Transverse colon (tissue), 4 donors: Measurements from ENCODE around the gene GJA10. TPM values are rescaled to one million over a fixed set of nuclear protein-coding genes. Genes with fewer than 3 reads are reported as not detected.

Experiments used
- DNase-seq: peaks from one replicate; pipeline ENCODE4 v3.0.0-alpha.2; 2019
- H3K27ac ChIP-seq, 4 donors: fragments of 200-600 bp; sonication (generic); 2 replicates each; pipeline ENCODE4 v1.5.1; 2016 to 2018; ENCODE audit warnings: inconsistent platforms in 4 of 4
- H3K27me3 ChIP-seq: fragments of 200-600 bp; sonication (generic); 2 replicates; pipeline ENCODE4 v1.5.1; 2017; ENCODE audit warnings: inconsistent platforms
- H3K36me3 ChIP-seq, 4 donors: fragments of 200-600 bp; sonication (generic); 2 replicates each; pipeline ENCODE4 v1.5.1; 2017 to 2019; ENCODE audit warnings: inconsistent platforms in 4 of 4
- H3K4me1 ChIP-seq, 4 donors: fragments of 200-600 bp; sonication (generic); 2 replicates each; pipeline ENCODE4 v1.5.1; 2017 to 2020; ENCODE audit warnings: inconsistent platforms in 4 of 4
- H3K4me3 ChIP-seq, 4 donors: fragments of 200-600 bp; sonication (generic); 1 replicate in 1 of 4; 2 replicates in 3 of 4; pipeline versions ENCODE4 v1.5.1 to v1.6.1; 2017 to 2019; ENCODE audit warnings: inconsistent platforms in 4 of 4
- H3K9me3 ChIP-seq, 2 donors: fragments of 200-600 bp; sonication (generic); 2 replicates each; pipeline ENCODE4 v1.5.1; 2017 to 2019; ENCODE audit warnings: inconsistent platforms in 2 of 2
- CTCF ChIP-seq, 5 experiments: fragments of 200-600 bp in 3 of 5; fragments of 450-650 bp in 2 of 5; sonication (generic) in 3 of 5; IDR thresholded peaks; 1 replicate in 2 of 5; 2 replicates in 3 of 5; pipeline ENCODE4 v1.5.1; 2016 to 2017; ENCODE audit warnings: antibody characterized with exemption in 5 of 5, inconsistent platforms in 3 of 5, mild to moderate bottlenecking in 2 of 5, moderate library complexity in 1 of 5
- EP300 ChIP-seq: sonication (generic); formaldehyde crosslinking; IDR thresholded peaks from one replicate; pipeline ENCODE4 v1.6.1; 2017; ENCODE audit warnings: antibody characterized with exemption, low read depth
- POLR2A ChIP-seq: fragments of 450-650 bp; IDR thresholded peaks from one replicate; pipeline ENCODE4 v1.6.1; 2016; ENCODE audit warnings: antibody characterized with exemption, mild to moderate bottlenecking, moderate library complexity
- POLR2AphosphoS5 ChIP-seq, 3 donors: sonication (generic); formaldehyde crosslinking; IDR thresholded peaks; one replicate each; pipeline ENCODE4 v1.6.1; 2016; ENCODE audit warnings: antibody characterized with exemption in 3 of 3
- WGBS, 2 donors: methylation state at CpG; one replicate each; pipeline ENCODE4 v1.1.5; 2018; ENCODE audit warnings: low coverage in 1 of 2; 5-methylcytosine and 5-hydroxymethylcytosine counted together
- in situ Hi-C, 4 donors: fragments of 200-750 bp; cut with MboI; loops; one replicate each; pipeline versions ENCODE4 v1.15.0 to v1.15.1; 2017; ENCODE audit warnings: low sequenced_read_pairs in 3 of 4, low pct_ligation_motif_present in 1 of 4, low pct_unique_long_range_greater_than_20kb in 1 of 4
- intact Hi-C: fragments of 100-400 bp; cut with DNase I; formaldehyde crosslinking; loops from one replicate; pipeline ENCODE4 v1.15.1; 2023; ENCODE audit warnings: low total_unique reads
- total RNA-seq, 4 donors: library from RNA; depleted of rRNA; stranded (reverse); fragments of >200 nt; gene quantifications; one replicate each; pipeline ENCODE4 v1.1.0, GENCODE V29; 2016

GJA10 gene
- total RNA-seq, 4 donors from 2014 or later: not detected

GRCh38 chr6:89941763-89942497 is 47.7 kb downstream of the GJA10 start:
- no peak for TF ChIP-seq POLR2A
- TF ChIP-seq POLR2AphosphoS5 (IDR thresholded peaks at IDR 0.05): no peak
- TF ChIP-seq EP300: no peak
- no peak for TF ChIP-seq CTCF (IDR thresholded peaks at IDR 0.05)
- Histone ChIP-seq H3K27me3 (no peaks in the 10 kb centered on the region), H3K9me3 (no peaks in the 10 kb centered on the region), H3K27ac (no peak overlapping the region), H3K4me1 (peaks cover 0 to 20% (median 10%) of the 10 kb centered on the region in 4 donors), H3K4me3 (no peak overlapping the region), H3K36me3 (no peaks in the 10 kb centered on the region)
- intact Hi-C loops (loop anchor here (5.0 to 10.0 kb wide), 2 partner anchors 453 to 540 kb away; no protein-coding TSS in a partner anchor), in situ Hi-C loops (loop anchor here in 1 of 4 donors (10.0 kb wide), 1 partner anchor 453 kb away; no protein-coding TSS in a partner anchor)
- DNase-seq: no peak
- 87 to 100% methylated on average over 5 to 6 of the region's 6 CpGs for WGBS, 2 donors

GRCh38 chr6:89942601-89943000 is 48.3 kb downstream of the GJA10 start:
- Histone ChIP-seq H3K4me1 (peaks cover 0 to 20% (median 10%) of the 10 kb centered on the region in 4 donors), H3K36me3 (no peaks in the 10 kb centered on the region), H3K27ac (no peak overlapping the region), H3K9me3 (no peaks in the 10 kb centered on the region), H3K4me3 (no peak overlapping the region), H3K27me3 (no peaks in the 10 kb centered on the region)
- no peak for DNase-seq
- no peak for TF ChIP-seq EP300
- TF ChIP-seq CTCF (IDR thresholded peaks at IDR 0.05): no peak
- TF ChIP-seq POLR2AphosphoS5 (IDR thresholded peaks at IDR 0.05): no peak
- TF ChIP-seq POLR2A: no peak
- 85 to 95% methylated on average over 4 to 8 of the region's 8 CpGs for WGBS, 2 donors
- in situ Hi-C loops (loop anchor here in 1 of 4 donors (10.0 kb wide), 1 partner anchor 452 kb away; no protein-coding TSS in a partner anchor), intact Hi-C loops (loop anchor here (5.0 to 10.0 kb wide), 2 partner anchors 452 to 540 kb away; no protein-coding TSS in a partner anchor)

GRCh38 chr6:89944181-89944755 is 50.0 kb downstream of the GJA10 start:
- DNase-seq: no peak
- Histone ChIP-seq H3K36me3 (no peaks in the 10 kb centered on the region), H3K4me1 (peaks cover 0 to 20% (median 10%) of the 10 kb centered on the region in 4 donors), H3K27me3 (no peaks in the 10 kb centered on the region), H3K27ac (no peak overlapping the region), H3K9me3 (no peaks in the 10 kb centered on the region), H3K4me3 (no peak overlapping the region)
- WGBS, 2 donors: 86 to 92% methylated on average over 4 of the region's 4 CpGs
- in situ Hi-C loops: loop anchor here in 1 of 4 donors (10.0 kb wide), 1 partner anchor 451 kb away; no protein-coding TSS in a partner anchor
- intact Hi-C loops: loop anchor here (5.0 to 10.0 kb wide), 2 partner anchors 451 to 538 kb away; no protein-coding TSS in a partner anchor
- TF ChIP-seq CTCF (IDR thresholded peaks at IDR 0.05): no peak
- TF ChIP-seq POLR2AphosphoS5 (IDR thresholded peaks at IDR 0.05): no peak
- no peak for TF ChIP-seq POLR2A
- no peak for TF ChIP-seq EP300

GRCh38 chr6:89944826-89945407 is 50.6 kb downstream of the GJA10 start:
- no peak overlapping the region for H3K4me3 ChIP-seq
- WGBS, 2 donors: 70 to 88% methylated on average over 1 of the region's 1 CpG
- TF ChIP-seq POLR2AphosphoS5 (IDR thresholded peaks at IDR 0.05) (no peak), CTCF (IDR thresholded peaks at IDR 0.05) (peak; percentile 24 to 36 (median 32))
- intact Hi-C loops: loop anchor here (5.0 to 10.0 kb wide), 2 partner anchors 450 to 537 kb away; no protein-coding TSS in a partner anchor
- no peaks in the 10 kb centered on the region for H3K36me3 ChIP-seq
- no peaks in the 10 kb centered on the region for H3K27me3 ChIP-seq
- DNase-seq: no peak
- peaks cover 0 to 20% (median 10%) of the 10 kb centered on the region in 4 donors for H3K4me1 ChIP-seq
- H3K27ac ChIP-seq: no peak overlapping the region
- no peaks in the 10 kb centered on the region for H3K9me3 ChIP-seq
- in situ Hi-C loops: loop anchor here in 1 of 4 donors (10.0 kb wide), 1 partner anchor 450 kb away; no protein-coding TSS in a partner anchor
